Fibroblast of peridontal ligament (primary cell): ENCODE results near the gene LTBP3.

Experiments used
- DNase-seq: peaks from one replicate; pipeline ENCODE4 v3.0.0-alpha.2; 2010; ENCODE audit errors: extremely low read depth

Gene LTBP3

DNA sequence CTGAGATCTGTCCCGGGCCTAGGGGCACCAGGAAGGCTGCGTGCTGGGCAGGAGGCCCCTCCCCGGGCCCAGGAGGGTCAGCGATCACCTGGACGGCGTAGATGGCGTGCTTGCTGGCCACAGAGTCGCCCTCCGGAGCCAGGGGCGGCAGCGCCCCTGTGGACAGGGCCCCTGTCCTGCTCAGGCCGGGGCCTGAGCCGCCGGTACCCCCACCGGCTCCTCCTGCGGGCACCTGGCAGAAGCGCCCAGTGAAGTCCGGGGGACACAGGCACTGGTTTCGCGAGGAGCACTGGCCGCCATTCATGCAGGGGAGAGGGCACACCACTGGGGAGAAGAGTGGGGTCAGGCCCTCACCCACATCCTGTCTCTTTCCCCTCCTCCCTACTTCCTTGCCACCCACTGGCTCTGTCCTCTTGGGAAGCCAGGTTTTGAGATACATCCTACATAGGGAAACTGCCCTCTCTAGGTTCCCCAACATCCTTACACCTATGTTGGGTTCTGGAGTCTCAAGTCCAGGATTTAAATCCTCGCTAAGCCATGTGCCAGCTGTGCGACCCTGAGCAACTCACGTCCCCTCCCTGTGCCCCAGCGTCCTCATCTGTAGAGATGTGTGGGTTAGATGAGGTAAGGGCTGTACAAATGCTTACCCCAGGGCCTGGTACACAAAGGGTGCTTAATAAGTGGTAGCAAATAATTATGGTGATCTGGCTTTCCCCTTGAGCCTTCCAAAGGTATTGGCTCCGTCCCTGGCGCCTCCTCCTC is 3.9 kb downstream of the LTBP3 start:
- no peak for DNase-seq

DNA sequence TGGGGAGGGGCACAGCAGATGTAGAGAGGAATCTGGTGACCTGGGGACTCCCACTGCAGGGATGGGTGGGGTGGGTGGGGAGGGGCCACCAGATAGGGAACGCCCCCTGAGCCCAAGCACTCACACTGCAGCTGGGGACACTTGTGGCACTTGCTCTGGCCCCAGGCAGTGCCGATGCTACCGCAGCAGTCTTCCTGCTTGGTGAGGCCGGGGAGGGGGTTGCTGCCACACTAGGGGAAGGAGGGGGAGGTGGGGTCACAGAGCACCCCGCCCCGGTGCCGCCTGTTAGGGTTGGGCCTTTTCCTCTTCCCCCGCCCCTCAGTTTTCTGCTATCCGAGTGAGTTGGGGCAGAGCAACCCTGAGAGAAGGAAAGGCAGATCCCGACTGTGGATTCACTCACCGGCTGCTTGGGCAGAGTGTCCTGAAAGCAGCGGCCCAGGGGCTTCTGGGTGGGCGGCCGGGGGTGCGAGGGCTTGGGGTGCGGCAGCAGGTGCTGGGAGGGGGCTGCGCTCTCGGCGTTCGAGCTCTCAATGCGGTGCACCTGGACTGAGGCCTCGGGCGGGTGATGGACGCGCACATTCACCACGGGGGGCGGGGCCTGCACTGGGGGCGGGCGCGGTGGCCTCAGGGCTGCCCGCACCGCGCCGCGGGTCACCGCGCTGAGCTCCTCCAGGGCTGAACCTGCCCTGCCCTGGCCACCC is 4.7 kb downstream of the LTBP3 start:
- DNase-seq: no peak

DNA sequence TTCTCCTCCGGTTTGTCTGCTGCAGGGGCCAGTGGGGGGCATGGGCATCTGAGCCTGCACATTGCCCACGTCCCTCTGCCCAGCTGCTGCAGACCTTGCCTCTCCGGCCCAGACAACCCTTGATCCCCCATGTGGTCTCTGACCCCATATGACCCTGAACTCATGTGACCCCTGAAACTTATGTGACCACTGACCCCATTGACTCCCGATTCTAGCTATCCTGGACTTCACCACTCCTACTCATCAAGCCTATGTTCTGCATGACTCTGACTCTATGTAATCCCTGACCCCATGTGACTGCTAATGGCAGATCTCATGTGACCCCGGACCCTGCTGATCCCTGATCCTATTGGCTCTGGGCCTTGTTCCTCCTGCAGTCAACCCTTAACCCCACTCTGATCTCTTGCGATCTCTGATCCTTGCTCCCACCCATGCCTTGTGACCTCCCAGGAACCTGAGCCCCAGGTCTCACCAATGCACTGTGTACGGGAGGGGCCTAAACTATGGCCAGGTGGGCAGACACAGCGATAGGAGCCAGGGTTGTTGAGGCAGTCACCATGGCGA is 5.7 kb downstream of the LTBP3 start:
- DNase-seq: no peak

DNA sequence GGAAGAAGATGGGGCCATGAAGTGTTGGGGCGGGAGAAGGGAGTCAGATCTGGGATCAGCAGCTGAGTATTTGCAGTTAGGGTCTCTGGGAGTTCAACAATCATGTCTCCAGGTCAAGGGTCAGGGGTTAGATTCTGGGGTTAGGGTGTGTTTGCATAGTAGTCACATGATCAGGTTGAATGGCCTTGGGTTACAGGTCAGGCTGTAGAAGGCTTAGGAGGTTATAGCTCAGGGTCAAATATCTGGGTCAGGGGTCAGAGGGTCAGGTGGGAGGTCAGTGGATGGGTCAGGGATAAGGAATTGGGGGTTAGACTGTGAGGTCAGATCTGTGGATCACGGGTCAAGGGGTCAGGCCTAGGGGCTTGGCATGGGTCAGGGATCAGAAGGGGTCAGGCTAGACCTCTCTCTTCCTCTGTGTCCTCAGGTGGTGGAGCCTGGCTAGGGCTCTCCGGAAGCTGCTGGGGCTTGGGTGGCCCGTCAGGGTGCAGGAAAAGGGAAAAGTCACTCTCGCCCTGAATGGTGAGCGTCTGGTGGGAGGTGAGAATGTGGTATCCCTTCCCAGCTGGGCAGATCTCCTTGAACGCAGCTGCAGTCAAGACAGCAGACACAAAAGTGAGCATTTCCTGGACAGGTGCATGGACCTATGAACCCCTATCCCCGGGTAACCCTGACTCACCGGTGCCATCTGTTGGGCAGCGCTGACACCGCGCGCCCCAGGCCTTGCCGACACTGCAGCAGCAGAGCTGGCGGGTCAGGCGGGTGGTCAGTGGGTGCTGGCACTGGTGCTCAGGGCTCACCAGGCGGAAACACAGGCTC is 6.4 kb downstream of the LTBP3 start:
- no peak for DNase-seq

DNA sequence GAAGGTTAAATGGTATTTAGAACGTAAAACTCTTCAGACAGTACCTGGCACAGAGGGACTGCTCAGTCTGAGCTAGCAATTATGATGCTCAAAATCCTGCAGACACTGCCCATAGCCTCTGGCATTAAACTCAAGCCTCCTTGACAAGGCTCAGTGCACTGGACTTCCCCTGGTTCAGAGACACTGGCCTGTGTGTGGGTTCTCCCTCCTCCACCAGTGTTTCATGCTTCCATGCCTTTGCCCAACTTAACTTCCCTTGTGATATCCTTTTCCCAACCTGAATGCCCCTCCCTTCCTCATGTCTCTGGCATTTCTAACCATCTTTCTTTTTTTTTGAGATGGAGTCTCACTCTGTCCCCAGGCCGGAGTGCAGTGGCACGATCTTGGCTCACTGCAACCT is 9.1 kb downstream of the LTBP3 start:
- DNase-seq: no peak

DNA sequence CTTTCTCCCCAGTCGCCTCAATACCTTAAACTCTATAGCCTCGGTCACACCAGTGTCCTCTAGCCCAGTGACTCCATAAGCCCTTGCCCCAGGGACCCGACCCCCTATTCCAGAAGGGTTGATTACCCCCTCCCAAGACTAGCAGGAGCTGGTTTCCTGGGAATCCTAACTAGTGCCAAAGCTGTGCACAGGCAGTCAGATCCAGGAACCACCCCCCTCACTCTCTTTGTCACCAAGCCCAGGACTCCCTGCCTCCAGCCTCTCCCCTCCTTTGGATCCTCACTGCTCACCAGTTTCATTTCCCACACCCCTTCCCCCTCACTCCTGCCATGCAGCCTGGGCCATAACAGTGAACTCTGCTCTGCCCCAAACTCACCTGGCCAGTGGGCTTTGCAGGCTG is 9.8 kb downstream of the LTBP3 start:
- no peak for DNase-seq

DNA sequence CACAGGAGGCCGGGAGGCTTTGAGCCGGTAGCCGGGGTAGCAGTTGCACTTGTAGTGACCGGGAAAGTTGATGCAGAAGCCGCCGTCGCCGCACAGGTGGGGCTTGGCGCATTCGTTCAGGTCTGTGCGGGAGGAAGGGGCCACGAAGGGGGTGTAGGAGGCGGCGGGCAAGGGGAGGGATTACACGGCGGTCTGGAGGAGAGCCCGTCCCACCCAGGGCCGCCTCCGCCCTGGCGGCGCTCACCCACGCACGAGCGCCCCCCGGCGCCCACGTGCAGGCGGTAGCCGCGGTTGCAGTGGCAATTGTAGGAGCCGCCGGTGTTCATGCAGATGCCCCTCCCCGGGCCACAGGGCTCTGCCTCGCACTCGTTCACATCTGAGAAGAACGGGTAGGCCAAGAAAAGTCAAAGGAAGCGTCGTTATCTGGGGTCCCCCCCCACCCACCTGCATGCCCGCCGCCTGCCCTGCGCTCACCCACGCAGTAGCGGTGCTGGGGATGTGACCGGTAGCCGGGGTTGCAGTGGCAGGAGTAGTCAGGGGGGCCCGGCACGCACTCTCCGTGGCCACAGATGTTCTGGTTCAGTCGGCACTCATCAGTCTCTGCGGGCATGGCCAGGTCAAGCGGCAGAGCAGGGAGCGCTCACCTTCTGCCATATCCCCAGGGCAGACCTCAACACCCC is 10.6 kb downstream of the LTBP3 start:
- DNase-seq: no peak

DNA sequence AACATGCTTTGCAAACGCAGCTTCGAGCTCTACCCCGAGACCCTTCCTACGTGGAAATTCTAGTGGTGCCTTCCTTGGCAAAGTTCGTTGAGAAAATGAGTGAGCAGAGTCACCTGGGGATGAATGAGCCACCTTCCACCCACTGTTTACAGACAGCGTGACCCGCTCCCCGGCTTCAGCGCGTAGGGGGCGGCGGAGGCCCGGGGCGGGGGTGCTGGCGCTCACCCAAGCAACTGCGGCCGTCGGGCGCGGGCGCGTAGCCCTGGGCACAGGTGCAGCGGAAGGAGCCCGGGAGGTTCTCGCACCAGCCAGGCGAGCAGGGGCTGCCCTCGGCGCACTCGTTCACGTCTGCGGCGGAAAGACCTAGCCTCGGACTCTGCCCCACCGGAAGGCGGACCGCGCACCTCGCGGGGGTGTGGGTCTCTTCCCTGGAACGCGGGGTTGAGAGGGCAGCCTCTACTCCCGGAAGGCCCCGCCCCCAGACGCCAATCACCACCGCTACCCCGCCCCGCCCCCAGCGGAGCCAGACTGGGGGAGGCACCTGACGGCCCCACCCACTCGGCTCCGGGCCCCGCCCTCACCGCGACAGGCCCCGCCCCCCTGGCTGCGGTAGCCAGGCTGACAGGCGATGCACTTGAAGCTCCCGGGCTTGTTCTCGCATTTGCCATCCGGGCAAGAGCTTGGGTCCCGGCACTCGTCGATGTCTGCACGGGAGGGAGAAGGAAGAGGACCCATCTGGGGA is 11.8 kb downstream of the LTBP3 start:
- DNase-seq: no peak

DNA sequence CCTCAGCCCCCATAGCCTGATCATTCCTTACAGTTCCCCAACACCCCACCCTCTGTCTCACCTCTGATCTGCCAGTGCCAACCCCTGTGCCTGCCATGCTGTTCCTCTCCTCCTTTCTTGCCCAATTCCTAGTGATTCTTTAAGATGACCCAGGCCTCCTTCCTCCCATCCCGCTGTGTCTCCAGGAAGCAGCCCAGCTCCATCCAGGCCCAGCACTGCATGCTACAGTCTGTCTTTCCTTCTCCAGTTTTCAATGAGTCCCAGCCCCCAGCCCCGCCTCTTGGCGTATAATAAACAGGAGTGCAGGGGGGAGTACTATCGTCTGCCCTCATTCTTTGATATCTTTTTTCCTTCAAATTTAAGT is 12.3 kb downstream of the LTBP3 start:
- DNase-seq: no peak

DNA sequence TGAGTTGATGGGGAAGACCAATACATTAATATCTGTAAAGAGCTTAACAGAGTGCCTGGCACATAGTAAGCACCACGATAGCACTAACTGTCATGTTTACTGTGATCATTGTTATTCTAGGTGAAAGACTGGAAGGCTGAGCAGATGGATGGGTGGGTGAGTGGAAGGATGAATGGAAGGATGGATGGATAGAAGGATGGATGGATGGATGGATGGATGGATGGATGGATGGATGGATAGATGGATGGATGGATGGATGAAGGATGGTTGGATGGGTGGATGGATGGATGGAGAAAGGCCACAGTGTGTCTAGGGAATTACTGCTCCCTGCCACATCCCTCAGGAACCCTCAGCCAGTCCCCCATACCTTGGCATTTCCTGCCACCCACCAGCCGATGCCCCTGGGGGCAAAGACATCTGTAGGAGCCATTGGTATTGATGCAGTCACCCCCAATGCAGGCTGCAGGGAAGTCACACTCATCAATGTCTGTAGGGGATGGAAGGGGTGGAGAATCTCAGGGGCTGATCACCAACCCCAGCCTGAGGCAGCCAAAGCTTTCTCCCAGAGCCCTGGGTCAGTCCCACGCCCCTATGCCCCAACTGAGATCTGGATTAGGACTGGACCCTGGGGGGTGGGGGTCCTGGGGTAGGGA is 15.3 kb downstream of the LTBP3 start:
- no peak for DNase-seq

DNA sequence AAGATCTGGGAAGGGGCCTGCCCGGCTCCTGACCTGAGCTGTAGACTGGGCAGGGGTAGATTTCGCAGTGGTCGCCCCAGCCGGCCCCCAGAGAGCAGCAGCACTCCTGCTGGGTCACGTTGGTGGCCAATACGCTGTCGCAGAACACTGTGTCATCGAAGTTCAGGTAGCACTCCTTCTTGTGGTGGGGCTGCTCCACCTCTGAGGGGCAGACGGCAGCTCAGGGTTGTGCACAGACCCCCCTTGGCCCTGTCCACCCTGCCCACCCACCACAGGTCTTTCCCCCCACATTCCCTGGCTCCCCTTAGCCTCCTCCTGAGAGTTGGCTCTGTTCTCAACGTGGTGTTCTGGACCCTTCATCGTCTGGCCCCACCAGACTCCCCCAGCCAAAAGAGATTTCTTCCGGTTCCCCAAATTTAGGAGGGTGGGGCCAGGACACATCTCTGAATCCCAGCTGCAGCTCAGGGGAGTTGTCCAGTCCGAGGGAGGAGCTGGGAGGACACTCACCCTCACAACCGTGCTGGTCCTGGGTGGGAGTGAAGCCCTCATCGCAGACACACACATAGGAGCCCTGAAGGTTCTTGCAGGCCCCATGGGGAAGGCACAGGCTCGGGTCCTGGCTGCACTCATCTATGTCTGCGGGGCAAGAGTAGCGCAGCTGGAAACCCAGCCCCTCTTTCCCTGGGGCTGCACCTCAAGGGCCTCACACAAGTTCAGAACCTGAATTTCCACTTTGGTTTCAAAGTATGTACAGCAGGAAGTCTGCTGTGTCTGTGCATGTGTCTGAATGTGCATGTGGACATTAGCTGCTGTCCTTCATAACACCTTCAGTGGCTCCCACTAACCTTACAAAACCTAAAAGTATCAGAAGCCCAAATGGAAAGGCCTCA is 16.8 kb downstream of the LTBP3 start:
- no peak for DNase-seq

DNA sequence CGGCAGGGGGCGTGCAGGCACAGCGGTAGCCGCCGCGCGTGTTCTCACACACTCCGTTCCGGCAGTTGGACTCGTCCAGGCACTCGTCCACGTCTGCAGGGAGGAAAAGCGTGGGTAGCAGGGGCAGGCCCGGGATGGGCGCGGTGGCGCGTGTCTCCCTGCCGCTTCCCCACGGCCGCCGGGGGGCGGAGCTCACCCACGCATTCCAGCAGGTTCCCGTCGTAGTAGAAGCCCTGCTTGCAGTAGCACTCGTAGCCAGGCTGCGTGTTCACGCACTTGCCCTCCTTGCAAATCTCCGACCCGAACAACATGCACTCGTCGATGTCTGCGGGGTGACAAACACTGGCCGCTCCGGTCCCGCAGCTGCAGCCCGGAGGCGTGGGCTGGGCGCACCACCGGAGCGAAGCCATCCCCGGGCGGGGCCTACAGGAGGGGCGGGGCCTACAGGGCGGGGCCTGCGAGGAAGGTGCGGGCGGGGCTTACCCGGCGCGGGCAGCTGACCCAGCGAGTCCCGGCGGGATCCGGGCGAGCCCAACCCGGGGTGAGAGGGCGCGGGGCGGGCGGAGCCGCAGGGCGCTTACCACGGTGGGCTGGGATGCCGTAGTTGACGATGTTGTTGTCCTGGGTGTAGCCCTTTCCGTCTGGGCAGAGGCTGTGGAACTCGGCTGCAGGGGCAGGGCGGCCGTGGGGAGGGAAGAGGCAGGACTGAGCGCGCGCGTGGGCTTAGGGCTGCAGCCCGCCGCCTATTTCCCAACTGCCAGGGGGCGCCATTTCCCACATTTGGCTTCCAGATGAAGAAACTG is 17.7 kb downstream of the LTBP3 start:
- DNase-seq: peak; percentile 82

DNA sequence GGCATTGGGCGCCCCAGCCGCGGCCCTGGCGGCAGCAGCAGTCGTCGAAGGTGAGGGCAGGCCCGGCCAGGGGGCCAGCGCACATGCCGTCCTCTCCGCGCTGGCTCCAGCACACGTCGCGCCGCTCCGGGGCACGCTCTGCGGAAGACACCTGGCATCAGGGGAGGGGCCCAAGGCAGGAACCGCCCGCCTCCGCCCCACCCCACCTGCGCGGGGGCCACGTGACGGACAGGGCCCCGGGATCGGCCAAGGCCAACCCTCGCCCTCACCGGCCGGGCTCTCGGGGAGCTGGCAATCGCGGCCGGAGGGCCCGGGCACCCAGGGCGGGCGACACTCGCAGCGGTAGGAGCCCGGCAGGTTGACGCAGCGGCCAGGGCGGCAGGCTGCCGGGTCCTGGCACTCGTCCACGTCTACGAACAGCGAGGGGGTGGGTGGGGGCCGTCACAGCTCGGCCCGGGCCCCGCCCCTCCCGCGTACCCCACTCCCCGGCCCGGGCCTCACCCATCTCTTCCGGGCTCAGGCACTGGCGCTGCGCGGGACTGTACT is 18.3 kb downstream of the LTBP3 start:
- DNase-seq: no peak

DNA sequence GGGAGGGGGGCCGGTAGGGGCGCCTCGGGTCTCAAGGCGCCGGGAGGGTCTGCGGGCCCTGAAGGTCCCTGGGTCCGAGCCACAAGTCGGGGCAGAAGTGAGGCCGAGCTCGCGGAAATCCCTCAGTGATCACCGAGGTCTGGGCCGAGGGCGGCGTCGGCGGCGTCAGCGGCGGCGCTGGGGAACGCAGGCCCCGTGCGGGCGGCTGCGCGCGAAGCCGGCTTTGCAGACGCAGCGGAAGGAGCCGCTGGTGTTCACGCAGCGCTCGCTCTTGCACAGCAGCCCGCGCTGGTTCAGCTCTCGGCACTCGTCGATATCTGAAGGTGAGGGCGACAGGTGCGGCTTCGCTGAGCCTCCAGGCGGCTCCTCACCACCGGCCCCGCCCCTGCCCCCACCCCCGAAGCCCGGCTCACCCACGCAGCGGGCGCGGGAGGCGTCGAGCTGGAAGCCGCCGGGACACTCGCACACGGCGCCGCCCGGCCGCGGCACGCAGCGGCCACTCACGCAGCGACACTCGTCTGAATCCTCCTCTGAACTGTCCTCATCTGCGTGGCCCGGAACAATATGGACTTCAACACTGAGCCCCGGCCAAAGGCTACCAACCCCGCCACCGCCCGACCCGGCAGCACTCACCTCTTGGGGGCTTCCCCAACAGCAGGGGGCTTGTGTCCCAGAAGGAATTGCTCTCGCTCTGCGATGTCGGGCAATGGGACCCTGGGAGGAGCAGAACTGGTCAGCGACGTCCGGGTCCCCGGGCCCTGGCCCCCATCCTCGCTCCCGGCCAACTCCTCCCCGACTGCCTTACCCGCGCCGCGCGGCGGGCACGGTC is 19.0 kb downstream of the LTBP3 start:
- no peak for DNase-seq

DNA sequence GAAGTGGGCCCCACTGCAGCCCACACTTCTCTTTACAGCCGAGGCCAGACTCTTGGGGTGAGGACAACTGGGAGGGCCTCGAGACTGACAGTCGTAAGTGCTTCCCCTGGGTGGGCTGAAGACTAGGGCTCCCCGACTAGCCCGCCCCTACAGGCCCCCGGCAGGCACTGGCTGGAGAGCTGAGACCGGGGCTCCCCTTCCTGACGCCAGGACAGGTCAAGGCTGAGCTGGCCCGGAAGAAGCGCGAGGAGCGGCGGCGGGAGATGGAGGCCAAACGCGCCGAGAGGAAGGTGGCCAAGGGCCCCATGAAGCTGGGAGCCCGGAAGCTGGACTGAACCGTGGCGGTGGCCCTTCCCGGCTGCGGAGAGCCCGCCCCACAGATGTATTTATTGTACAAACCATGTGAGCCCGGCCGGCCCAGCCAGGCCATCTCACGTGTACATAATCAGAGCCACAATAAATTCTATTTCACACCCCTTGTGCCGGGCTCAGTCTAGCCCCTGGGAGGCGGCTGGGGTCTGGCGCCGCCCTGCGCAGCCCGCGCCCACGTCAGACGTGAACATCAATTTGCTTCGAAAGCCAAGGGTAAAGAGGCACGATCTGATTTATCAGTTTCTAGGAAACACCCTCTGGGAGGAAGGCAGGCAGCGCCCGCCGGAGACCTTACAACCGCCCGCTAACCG is 19.8 kb downstream of the LTBP3 start:
- DNase-seq: no peak

DNA sequence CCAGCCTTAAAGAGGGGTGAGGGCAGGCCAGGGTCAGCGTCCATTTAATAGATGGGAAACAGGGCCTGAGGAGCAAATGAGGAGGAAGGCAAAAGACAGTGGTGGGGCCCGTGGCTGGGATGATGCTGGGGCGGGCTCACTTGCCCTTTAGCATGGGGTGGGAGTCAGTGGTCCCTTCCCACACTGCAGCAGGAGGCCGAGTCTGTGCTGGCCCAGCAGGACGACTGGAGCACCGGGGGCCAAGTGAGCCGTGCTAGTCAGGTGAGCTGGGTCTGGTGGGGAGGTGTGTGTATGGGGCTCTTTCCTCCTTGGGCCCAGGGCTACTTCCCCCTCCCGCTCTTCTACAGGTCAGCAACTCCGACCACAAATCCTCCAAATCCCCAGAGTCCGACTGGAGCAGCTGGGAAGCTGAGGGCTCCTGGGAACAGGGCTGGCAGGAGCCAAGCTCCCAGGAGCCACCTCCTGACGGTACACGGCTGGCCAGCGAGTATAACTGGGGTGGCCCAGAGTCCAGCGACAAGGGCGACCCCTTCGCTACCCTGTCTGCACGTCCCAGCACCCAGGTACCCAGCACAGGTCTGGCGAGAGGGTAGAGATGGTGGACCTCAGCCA is 20.4 kb downstream of the LTBP3 start:
- DNase-seq: no peak

DNA sequence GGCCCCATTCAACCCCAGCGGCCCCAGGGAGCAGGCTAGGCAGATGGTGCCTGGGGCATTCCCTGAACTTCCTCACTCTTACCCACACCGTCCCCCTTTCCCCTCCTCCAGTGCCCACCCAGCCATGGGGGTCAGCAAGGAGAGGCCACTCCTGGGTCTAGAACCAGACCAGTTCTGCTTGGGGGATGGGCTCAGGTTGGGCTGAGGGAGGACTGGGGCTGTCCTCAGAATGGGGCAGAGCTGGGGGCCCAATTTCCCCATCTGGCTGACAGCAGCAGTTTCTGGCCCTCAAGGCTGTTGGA is 20.9 kb downstream of the LTBP3 start:
- DNase-seq: no peak
